ENCODE data around the gene PKIG.
A peak's percentile ranks its signal among the peaks of the same experiment; 100 is the strongest.
"Not testable (repeated sequence)": the region's sequence is repeated elsewhere in the genome, so short reads cannot be mapped to it uniquely, and the experiment has no call there.

Gene PKIG

GRCh38 chr20:44582311-44583025 is at the start of gene PKIG:
PKIG (plus strand) TSS chr20:44582579; CDS start chr20:44614557, 31,978 bp downstream.
- no peak for DNase-seq

- no peak for DNase-seq
These were observed 49.4 kb upstream of the PKIG start for GRCh38 chr20:44532981-44533331.

GRCh38 chr20:44533928-44534327 is 48.5 kb upstream of the PKIG start:
- DNase-seq, result peak; percentile 14

GRCh38 chr20:44536175-44536574 is 46.2 kb upstream of the PKIG start:
- DNase-seq, result no peak

- DNase-seq, result no peak
These were observed 44.4 kb upstream of the PKIG start for GRCh38 chr20:44537993-44538392.

- DNase-seq, result no peak
These were observed 41.5 kb upstream of the PKIG start for GRCh38 chr20:44540834-44541233.

- no peak for DNase-seq
These were observed 40.4 kb upstream of the PKIG start for GRCh38 chr20:44541992-44542391.

- DNase-seq, result no peak
These were observed 39.5 kb upstream of the PKIG start for GRCh38 chr20:44542890-44543289.

- no peak for DNase-seq
These were observed 39.0 kb upstream of the PKIG start for GRCh38 chr20:44543358-44543757.

GRCh38 chr20:44544263-44544662 is 38.1 kb upstream of the PKIG start:
- no peak for DNase-seq

- no peak for DNase-seq
These were observed 35.0 kb upstream of the PKIG start for GRCh38 chr20:44547419-44547818.

GRCh38 chr20:44549123-44549522 is 33.3 kb upstream of the PKIG start:
- no peak for DNase-seq

GRCh38 chr20:44552050-44552449 is 30.3 kb upstream of the PKIG start:
- no peak for DNase-seq

GRCh38 chr20:44552568-44552949 is 29.8 kb upstream of the PKIG start:
- DNase-seq, result no peak

GRCh38 chr20:44552950-44553908 is 29.1 kb upstream of the PKIG start:
- DNase-seq, result no peak

GRCh38 chr20:44559302-44559701 is 23.1 kb upstream of the PKIG start:
- DNase-seq, result no peak

- peak; percentile 28 for DNase-seq
These were observed 22.1 kb upstream of the PKIG start for GRCh38 chr20:44560229-44560628.

GRCh38 chr20:44560818-44561217 is 21.6 kb upstream of the PKIG start:
- not testable (repeated sequence) for DNase-seq

- no peak for DNase-seq
These were observed 20.5 kb upstream of the PKIG start for GRCh38 chr20:44561876-44562275.

- no peak for DNase-seq
These were observed 16.4 kb upstream of the PKIG start for GRCh38 chr20:44566018-44566417.

- DNase-seq, result no peak
These were observed 15.6 kb upstream of the PKIG start for GRCh38 chr20:44566811-44567210.

GRCh38 chr20:44570367-44570766 is 12.0 kb upstream of the PKIG start:
- no peak for DNase-seq

GRCh38 chr20:44571362-44571988 is 10.9 kb upstream of the PKIG start:
- DNase-seq, result no peak
